GM21786 (cell line): ENCODE data around the gene ZPBP2.
"Not testable (repeated sequence)": the region's sequence is repeated elsewhere in the genome, so short reads cannot be mapped to it uniquely, and the experiment has no call there.

Experiments used
- ATAC-seq: cut with Tn5 transposase; IDR thresholded peaks from one replicate; pipeline ENCODE4 v1.9.1; 2021; ENCODE audit not compliant: unreplicated experiment

Gene ZPBP2

GRCh38 chr17:39854909-39855308 is 13.1 kb upstream of the ZPBP2 start:
- no peak for ATAC-seq

DNA sequence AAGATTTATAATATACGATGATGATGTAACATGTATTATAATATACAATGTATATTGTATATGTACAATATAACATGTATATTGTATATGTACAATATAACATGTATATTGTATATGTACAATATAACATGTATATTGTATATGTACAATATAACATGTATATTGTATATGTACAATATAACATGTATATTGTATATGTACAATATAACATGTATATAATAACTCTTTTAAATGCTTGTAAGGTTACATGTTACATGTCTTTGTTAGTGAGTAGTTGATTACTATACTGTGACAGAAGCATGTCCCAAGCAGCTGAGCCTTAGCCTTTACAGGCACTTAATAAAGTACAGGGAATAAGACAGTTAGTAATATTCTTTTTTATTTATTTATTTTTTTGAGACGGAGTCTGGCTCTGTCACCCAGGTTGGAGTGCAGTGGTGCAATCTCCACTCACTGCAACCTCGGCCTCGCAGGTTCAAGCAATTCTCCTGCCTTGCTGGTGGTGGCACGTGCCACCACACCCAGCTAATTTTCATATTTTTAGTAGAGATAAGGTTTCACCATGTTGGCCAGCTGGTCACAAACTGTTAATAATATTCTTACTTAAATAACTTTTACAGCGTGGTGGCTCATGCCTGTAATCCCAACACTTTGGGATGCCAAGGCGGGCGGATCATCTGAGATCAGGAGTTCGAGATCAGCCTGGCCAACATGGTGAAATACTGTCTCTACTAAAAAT is 11.9 kb upstream of the ZPBP2 start:
- not testable (repeated sequence) for ATAC-seq

DNA sequence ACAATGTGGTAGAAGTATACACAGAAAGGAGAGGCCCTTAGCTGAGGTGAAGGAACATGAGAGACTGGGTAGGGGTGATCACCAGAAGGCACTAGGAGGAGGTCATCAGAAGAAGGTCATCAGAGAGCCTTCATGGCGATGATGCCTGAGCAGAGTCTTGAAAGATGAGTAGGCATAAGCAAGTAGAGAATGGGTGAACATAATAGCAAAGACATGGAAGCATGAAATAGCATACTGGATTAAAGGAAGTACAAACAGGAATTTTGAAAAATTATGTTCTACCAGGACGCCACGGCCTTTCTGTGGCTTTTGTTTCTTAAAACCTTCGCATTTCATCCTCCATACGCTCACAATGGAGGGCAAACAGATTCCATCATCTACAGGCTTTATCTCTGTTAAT is 6.8 kb upstream of the ZPBP2 start:
- no peak for ATAC-seq

- ATAC-seq = no peak
Measured at GRCh38 chr17:39863244-39863917, 4.6 kb upstream of the ZPBP2 start.

- ATAC-seq = no peak
Measured at GRCh38 chr17:39863918-39864746, 3.9 kb upstream of the ZPBP2 start, which contains the start of gene IKZF3. Gene IKZF3, minus strand, starts transcription at chr17:39864312. Its CDS starts 186 bp downstream, at chr17:39864126.

DNA sequence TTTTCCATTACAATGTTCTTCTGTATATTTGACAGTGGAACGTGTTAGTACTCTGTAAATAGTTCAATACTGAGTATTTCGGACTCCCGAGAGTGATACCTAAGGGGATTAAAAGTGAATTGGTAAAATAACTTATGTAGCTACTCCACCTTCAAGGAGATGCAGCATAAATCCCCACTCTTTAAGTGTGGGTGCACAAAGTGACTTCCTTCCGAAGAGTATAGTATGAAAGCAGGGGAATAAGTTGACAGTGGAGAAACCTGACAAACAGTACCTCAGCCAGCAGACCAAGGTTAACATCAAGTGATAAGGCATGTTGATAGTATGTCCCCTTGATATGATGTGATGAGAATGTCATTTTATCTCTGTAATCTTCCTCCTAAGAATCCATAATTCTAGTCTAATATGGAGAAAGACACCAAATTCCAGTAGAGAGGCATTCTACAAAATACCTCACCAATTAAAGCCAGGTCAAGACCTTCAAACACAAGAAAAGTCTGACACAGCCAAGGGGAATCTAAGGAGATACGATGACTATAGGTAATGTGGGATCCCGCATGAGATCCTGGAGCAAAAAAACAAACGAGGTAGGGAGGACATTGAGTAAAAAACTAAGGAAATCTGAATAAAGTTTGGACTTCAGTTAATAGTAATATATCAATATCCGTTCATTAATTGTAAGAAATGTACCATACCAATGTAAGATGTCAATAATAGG is 1.8 kb upstream of the ZPBP2 start:
- no peak for ATAC-seq

GRCh38 chr17:39867084-39867879 is 720 bp upstream of the ZPBP2 start:
- ATAC-seq = peak; percentile 65

GRCh38 chr17:39868554-39868942 is 546 bp downstream of the ZPBP2 start:
- ATAC-seq = no peak

- no peak for ATAC-seq
Measured at GRCh38 chr17:39870776-39871175, 2.8 kb downstream of the ZPBP2 start.

DNA sequence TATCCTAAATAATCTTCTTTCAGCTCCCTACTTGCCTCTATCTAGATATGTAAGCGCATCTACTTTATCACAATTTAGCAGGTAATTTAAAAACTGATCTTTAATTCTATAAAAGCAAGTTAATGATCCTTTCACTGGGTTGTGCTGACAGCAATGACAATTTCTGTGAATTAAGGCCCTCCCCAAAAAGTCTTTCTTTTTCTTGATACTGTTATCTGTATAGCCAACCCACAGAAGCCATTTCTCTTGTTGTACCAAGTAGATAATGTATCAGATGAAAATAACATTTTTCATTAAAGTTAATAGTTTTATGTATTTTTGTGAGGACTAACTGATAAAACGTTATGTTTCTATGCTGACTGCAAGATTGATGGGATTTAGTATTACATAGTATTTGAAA is 3.8 kb downstream of the ZPBP2 start:
- ATAC-seq = no peak

DNA sequence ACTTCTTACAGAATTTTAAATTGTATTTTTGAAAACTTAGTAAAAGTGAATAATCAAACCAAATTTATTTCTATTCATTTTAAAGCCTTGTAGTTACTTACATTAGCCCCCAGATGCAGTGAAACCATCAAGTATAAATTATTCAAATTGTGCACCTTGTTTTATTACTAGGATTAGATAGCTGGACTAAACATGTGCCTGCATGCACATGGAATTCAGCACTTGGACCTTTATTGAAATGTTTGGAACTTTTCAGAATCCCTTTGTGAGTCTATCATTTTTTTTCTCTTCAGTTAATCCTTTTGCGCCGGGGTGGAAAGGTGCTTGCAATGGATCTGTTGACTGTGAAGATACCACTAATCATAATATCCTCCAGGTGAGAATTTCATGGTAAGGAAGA is 4.7 kb downstream of the ZPBP2 start:
- ATAC-seq = no peak

DNA sequence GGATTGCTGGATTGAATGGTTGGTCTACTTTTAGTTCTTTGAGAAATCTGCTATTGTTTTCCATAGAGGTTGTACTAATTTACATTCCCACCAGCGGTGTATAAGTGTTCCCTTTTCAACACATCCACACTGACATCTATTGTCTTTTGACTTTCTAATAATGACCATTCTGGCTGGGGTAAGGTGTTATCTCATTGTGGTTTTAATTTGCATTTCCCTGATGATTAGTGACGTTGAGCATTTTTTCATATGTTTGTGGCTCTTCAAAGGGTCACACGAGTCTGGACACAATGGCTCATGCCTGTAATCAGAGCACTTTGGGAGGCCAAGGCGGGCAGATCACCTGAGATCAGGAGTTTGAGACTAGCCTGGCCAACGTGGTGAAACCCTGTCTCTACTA is 18.1 kb downstream of the ZPBP2 start:
- not testable (repeated sequence) for ATAC-seq

DNA sequence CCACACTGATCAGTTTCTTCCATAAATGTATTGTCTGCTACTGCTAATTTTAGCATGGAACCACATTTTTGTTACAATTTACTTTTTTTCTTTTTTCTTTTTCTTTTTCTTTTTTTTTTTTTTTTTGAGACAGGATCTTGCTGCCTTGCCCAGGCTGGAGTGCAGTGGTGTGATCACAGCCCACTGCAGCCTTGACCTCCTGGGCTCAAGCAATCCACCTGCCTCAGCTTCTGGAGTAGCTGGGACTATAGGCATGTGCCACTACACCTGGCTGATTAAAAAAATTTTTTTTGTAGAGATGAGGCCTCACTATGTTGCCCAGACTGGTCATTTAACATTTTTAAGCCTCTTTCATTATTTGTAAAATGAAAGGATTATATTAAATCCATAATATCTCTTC is 19.1 kb downstream of the ZPBP2 start:
- ATAC-seq = no peak

GRCh38 chr17:39889200-39889599 is 21.2 kb downstream of the ZPBP2 start:
- ATAC-seq = no peak

DNA sequence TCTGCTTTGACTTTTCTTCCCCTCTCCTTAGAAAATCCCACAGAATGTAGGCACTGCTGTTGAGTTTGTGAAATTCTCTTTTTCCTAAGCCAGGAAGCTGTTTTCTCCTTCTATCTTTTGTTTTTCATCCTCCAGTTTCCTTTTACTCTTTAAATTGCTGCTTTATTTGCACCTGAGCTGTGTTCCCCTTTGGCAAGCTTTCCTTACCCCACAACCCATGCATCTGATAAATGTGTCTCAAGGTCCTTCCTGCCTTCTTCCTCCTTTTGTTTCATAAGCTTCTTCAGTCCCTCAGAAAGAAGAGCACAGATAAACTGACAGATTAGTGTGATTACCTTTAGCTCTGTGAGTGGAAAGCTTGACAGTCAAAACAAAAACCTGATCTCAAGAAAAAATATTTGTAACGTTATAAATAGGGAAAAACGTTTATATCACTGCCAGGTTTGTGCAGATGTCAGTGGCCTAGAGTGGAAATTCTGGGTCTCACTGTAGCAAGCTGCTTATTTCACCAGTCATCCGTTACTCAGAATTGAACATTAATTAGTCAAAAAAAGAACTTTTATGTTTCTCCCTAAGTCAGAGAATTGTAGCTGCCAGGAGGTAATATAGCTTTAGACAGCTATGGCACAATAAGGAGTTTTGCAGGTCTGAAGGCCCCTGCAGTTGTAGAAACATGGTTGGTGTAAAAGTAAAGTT is 26.8 kb downstream of the ZPBP2 start:
- ATAC-seq = no peak

GRCh38 chr17:39898088-39898487 is 30.1 kb downstream of the ZPBP2 start:
- ATAC-seq = no peak

DNA sequence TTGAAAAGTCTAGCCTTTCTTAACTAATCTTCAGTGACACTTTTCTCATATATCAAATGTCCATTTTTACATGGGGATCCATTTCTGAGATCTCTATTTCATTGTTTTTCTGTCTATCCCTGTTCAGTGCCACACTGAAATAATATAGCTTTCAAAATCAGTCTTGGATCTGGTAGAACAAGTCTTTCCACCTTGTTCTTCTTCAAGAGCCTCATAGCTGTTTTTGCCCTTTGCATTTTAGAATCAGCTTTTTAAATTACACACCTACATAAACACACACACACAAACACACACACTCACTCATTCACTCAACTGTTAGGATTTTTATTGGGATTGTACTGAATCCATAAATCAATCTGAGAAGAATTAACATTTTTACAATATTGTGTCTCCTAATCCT is 31.2 kb downstream of the ZPBP2 start:
- no peak for ATAC-seq

- not testable (repeated sequence) for ATAC-seq
Measured at GRCh38 chr17:39902027-39902426, 34.0 kb downstream of the ZPBP2 start.

DNA sequence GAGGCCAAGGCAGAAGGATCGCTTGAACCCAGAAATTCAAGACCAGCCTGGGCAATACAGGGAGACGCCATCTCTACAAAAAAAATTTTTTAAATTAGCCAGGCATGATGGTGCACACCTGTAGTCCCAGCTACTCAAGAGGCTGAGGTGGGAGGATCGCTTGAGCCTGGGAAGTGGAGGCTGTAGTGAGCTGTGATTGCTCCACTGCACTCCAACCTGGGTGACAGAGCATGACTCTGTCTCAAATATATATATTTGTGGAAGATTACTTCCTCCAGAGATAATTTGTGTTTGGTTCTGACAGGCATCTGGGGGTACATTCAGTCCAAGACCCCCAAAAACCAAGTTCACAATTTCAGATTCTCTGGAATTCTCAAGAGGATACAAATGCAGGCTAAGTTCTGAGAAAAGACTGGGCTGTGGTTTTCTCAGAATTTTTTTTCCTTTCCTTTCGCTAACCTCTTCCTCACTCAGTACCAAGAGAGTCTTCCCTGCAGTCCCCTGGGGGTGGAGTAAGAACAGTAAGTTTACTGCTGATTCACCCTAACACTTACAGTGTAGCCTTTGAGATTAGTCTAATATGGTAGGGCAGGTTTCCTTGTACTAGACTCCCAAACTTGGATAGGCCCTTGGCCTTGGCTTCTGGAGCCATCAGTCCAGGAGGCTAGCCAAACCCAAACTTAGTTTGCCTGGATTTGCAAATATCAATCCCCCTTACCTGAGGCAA is 35.3 kb downstream of the ZPBP2 start:
- ATAC-seq = no peak
